Activated CD4-positive, alpha-beta T cell treated with anti-CD3 and anti-CD28 coated beads, Interleukin-2, amount 50 U/mL, for 1 hour (primary cell): ENCODE results near the gene ECHS1.
A peak's percentile ranks its signal among the peaks of the same experiment; 100 is the strongest.
"Not testable (repeated sequence)": the region's sequence is repeated elsewhere in the genome, so short reads cannot be mapped to it uniquely, and the experiment has no call there.

ENCODE experiments used
- DNase-seq: peaks from one replicate; pipeline ENCODE4 v3.0.0-alpha.2; 2020

The ECHS1 gene

GRCh38 chr10:133377025-133377817, 4.1 kb upstream of the ECHS1 start:
- no peak for DNase-seq

- not testable (repeated sequence) for DNase-seq
Measured at GRCh38 chr10:133376183-133376582, 3.0 kb upstream of the ECHS1 start.

DNA sequence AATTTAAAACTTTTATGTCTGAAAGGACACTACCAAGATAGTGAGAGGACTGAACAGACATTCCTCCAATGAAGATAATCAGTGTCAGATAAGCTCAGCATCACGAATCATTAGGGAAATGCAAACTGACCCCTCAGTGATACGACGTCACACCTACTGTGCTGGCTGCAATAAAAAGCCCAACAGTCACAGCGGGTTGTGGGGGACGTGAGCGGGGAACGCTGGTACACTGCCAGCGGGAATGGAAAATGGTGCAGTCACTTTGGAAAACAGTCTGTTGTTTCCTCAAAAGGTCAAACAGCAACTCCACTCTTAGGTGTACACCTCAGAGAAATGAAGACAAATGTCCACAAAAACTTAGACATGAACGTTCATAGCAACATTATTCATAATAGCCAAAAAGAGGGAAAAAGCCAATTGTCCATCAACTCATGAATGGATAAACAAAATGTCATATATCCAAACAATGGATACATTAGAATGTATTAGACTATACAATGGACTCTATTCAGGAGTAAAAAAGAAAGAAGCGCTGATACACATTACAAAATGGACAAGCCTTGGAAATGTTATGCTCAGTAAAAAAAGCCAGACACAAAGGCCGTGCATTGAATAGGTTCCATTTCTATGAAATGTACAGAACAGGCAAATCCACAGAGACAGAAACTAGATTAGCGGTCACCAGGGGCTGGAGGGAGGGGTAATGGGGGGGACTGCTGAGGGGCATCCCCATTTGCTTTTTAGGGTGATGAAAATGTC, 2.4 kb upstream of the ECHS1 start:
- no peak for DNase-seq

DNA sequence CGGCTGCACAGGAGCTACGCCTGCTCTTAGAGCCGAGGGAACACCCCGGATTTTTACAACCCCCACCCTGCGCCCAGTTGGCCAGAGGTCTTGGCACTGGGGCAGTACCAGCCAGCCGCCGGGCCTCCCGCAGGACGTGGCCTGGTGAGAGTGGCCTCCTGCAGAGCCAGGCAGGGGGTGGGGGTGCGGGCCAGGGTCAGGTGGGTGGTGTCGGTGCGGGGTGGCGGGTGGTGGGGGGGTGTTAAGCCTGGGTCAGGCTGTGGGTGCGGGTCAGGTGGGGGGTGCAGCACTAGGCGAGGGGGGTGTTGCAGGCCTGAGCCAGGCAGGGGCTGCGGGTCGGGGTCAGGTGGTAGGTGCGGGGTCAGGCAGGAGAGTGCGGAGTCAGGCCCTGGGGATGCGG, 647 bp downstream of the ECHS1 start:
- no peak for DNase-seq

DNA sequence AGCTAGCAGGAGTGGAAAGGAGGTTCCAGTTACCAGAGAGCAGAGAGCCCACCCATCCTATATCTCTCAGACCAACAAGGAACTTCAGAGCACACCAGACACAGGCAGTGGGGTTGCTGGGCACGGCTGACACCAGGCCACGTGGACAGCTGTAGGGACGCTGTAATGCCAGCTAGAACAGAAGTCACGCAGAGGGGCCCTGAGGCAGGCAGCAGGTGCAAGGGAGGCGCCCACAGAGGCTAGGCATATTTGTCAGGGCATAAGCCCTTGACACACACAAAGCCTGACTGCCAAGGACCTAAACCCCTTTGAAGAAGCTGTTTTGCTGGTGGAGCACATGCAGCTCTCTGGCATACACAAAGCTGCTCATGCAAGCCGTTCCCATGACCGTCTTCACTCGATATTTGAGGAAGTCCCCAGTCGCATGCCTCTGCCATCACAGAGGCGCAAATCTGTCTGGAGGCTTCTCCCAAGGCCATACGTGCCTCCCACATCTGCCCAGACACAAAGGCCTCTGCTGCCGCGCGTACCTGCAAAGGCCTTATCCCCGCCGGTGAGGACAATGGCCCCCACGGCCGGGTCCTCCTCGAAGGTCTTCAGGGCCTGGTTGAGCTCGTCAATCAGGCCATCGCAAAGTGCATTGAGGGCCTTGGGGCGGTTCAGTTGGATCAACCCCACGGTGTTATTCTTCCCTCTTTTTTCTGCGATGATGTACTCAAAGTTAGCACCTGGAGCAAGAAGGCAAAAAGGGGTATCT, 2.9 kb downstream of the ECHS1 start:
- DNase-seq = no peak

DNA sequence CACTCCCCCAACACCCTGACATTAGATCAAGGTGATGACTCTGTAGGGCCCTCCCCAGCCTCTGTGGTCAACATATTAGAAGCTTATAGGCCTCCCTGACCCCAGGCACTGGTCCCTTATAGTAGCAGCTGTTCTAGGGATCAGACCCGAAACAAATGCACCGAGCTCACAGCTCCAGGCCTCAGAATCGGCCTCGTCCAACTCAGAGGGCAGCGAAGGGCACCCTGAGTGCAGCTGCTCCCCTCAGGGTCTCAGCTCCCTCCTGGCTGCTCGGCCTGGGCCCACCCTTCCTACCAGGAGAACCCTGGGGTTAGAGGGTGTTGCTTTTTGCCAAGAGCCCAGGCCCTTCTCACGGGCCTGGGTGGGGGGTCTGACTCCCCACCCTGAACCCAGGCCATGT, 5.0 kb downstream of the ECHS1 start:
- DNase-seq = no peak

GRCh38 chr10:133367461-133367860, 5.7 kb downstream of the ECHS1 start:
- DNase-seq = not testable (repeated sequence)

DNA sequence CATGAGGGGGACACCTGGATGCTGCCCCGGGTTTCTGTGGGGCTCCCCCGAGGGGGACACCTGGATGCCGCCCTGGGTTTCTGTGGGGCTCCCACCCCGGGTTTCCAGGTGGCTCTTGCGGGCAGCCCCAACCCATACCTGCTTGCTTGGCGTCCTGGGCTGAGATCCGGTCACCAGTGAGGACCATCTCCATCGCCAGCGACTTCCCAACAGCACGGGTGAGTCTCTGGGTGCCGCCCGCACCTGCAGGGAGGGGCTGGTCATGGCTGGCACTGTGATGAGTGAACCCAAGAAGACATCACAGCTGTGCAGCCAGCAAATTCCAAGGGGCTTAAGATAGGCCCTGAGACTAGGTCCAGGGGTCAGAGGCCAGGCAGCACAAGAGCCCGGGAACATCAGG, 6.4 kb downstream of the ECHS1 start:
- DNase-seq = no peak

GRCh38 chr10:133366130-133366478, 7.0 kb downstream of the ECHS1 start:
- no peak for DNase-seq

- no peak for DNase-seq
Measured at GRCh38 chr10:133365461-133366129, 7.6 kb downstream of the ECHS1 start.

DNA sequence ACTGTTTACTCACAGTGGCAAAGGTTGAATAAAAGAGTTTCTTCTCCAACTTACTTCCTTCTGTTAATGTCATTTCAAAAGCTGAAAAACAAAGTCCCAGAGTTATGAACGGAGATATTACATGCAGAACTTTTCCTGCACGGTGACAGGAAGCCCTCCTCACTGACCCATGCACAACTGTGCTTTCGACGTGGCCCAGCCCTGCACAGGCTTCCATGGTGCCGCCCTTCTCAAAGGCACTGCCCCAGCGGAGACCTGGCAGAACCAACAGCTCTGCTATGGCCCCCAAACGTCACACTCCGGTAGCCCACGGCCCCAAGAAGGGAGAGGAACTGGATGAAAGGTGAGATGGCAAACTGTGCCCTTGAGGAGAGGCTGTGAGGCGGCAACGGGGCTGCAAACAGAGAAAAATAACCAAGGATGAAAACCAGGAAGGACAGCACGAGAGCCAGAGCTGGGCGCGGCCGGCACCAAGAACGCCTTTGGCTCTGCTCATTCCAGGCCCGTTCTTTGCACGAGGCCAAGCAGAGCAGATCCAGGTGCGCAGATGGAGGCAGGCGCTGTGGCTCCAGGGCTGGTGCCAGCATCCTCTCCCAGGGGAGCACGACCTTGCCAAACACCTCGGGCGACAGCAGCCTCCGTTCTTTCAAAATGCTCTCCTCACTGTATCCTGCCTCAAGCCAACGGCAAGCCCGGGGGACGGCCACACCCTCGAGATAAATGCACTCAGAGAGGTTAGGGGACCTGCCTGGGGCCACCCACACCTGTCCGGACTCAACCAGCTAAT, 8.3 kb downstream of the ECHS1 start:
- no peak for DNase-seq

DNA sequence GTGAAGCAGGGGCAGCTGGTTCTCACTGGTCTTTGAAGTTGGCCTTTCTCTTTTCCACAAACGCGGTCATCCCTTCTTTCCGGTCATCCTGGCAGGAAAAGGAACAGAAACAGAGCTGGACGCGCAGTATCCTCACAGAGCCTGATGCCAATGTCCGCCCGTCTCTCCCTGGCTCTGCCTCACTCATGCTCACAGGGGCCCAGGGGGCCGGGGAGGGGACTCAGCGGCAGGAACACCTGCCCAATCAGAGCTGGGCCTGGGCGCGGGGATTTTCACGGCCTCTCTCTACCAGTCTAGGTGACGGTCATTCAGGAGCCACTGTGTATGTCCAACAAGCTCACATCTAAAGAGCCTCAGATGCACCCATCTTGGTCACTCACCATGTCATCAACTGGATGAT, 10.3 kb downstream of the ECHS1 start:
- DNase-seq = no peak

DNA sequence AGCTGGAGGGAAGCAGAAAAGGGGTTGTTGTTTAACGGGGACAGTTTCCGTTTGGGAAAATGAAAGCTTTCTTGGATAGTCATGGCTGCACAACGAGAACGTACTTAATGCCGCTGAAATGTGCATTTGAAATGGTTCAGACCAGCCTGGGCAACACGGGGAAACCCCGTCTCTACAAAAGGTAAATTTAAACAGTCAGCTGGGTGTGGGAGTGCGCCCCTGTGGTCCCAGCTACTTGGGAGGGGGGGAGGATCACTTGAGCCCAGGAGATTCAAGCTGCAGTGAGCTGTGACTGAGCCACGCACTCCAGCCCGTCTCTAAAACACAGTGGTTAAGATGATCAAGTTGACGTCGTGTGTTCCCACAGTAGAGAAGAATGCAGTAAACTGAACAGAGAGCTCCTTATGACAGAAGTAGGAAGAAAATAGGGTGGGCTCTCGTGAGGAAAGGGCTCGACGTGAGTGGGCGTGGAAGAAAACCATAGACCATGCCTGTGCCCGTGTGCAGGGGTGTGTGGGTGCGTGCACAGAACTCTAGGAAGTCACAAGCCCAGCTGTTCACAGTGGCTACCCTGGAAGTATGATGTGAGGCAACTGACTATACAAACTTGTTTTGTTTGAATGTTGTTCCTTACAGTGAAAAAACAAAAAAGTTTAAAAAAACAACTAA, 11.2 kb downstream of the ECHS1 start:
- no peak for DNase-seq

GRCh38 chr10:133361227-133361626, 11.9 kb downstream of the ECHS1 start:
- no peak for DNase-seq

DNA sequence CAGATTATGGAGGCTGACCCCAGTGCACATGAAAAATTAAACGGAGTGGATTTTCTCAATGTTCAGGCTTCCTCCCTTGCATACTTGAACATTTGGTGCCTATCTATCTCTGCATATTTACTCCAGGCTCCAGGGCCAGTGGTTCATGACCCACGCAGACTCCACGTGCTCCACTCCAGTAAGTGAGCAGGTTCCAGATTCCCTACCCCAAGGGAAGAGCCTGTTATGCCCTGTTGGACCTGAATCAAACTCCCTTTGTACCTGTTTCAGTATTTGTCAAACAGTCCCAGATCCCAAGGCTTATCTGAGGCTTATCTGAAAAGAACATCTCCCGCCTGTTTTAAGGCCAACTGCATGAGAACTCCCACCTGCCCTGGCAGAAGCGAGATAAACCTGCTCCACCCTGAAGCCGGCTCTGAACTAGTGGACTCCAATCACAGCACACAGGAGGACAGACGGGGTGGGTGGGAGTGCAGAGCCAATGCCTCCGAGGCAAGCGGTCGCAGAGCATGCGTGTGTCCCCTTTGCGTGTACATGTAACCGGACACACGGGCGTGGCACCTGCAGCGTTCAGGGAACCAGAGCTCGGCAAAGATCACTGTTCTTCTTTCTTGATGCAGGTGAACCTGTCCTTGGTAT, 13.1 kb downstream of the ECHS1 start:
- DNase-seq = no peak

- DNase-seq = peak; percentile 41
Measured at GRCh38 chr10:133359554-133359971, 13.6 kb downstream of the ECHS1 start.

DNA sequence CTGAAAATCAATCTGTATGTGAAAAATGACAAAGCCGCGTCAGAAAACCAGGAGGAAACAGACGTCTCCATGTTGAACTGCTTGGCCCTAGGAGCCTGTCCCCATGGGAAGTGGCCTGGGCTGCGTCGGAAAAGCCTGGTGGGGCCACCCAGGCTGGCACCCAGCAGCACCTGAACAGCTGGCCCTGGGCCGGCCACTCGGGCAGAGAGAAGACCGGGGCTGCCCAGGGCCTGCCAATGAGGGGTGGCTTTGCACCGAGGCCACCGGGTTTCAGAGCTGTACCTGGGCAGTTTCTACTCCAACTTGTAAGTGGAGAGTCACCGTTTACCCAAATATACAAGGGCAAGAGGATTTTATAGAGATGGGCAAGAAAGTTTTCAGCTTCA, 14.2 kb downstream of the ECHS1 start:
- no peak for DNase-seq

- DNase-seq = no peak
Measured at GRCh38 chr10:133358162-133358924, 14.8 kb downstream of the ECHS1 start.

DNA sequence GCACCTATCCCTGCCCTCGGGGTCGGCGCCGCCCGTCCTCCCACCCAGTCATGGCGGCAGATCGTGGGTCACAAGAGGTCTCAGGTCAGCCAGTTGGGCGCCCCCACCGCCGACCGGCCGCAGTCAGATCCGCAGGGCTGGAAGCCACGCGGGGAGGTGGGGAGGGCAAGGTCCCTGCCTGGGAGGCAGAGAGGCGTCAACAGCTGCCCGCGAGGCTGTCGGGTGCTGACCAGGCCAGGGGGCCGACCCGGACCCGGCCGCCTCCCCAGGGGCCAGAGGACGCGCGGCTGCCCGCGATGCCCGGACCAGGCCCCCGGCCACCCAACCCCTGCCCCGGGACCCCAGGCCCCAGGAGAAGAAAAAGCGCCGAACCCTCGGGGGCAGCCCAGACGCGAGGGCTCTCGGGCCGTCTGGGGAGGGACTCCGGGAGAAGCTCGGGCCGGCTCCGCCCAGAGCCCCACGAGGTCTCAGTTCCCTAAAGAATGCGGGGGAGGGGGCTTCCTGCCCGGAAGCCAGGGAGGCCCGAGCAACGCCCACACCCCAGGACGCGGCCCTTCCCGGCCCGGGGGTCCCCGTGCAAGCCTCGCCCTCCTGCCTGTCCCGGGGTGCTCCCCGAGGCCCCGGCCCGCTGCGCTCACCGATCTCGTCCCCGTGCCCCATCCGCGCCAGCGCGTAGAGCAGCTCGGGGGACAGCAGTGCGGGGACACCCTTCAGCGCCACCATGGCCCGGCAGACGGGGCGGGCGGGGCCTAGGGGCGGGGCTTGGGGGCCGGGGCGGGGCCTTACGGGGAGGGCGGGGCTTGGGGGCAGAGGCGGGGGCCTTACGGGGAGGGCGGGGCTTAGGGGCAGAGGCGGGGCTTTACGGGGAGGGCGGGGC, 15.6 kb downstream of the ECHS1 start, which contains the start of gene FUOM:
FUOM (minus strand) TSS at position 735 of the 877 bp plus-strand sequence; CDS start at position 723, 12 bp downstream.
- DNase-seq = peak; percentile 63
